GM12878 (cell line): ENCODE results near the gene INSIG1. TPM values are rescaled to one million over a fixed set of nuclear protein-coding genes. Genes with fewer than 3 reads are reported as not detected.

Source experiments
- ATAC-seq: fragments of 200-7000 bp; cut with Tn5 transposase; 3 replicates; pipeline ENCODE4 v1.9.1; 2020; ENCODE audit warnings: mild to moderate bottlenecking, moderate library complexity
- BruUV-seq: library from RNA; stranded (reverse); fragments of 400-500 nt; replicated peaks from 2 replicates; lab custom pipeline; 2021; lab: Mats Ljungman, UMichigan
- CTCF ChIA-PET: fragments of 300-600 bp; sonication (Branson Sonifier 250); formaldehyde crosslinking; extraction: SDS; loops from one replicate; lab custom pipeline; 2021; ENCODE audit warnings: inconsistent platforms; lab: Yijun Ruan, JAX
- POLR2A ChIA-PET: fragments of 350-600 bp; formaldehyde crosslinking; extraction: SDS; loops from one replicate; lab custom pipeline; 2021; ENCODE audit warnings: inconsistent platforms; lab: Charles Lee
- RAD21 ChIA-PET: fragments of 300-600 bp; sonication (Branson Sonifier 250); formaldehyde crosslinking; loops from one replicate; lab custom pipeline; 2023; ENCODE audit warnings: antibody characterized with exemption; ENCODE audit not compliant: unreplicated experiment; lab: Charles Lee
- SMC1A ChIA-PET: fragments of 300-600 bp; sonication (Branson Sonifier 250); formaldehyde crosslinking; loops from one replicate; lab custom pipeline; 2023; ENCODE audit not compliant: unreplicated experiment, uncharacterized antibody; lab: Charles Lee
- DNase-seq: peaks from one replicate; pipeline ENCODE4 v3.0.0-alpha.2; 2011; ENCODE audit warnings: low read depth, low spot score
- FAIRE-seq: peaks from 3 replicates; lab custom pipeline; 2011; peaks lifted over from hg19 to GRCh38; lab: Jason Lieb, UNC
- H2AFZ ChIP-seq: 2 replicates; pipeline ENCODE4 v1.6.0; 2011; ENCODE audit warnings: low read depth, low read length, control low read depth; ENCODE audit not compliant: control insufficient read depth
- H3K27ac ChIP-seq: 2 replicates; pipeline ENCODE4 v1.5.1; 2011; ENCODE audit warnings: control low read depth; ENCODE audit not compliant: control insufficient read depth, insufficient read depth
- H3K27me3 ChIP-seq, 2 experiments: replicated peaks in 1 of 2; 2 replicates each; pipeline versions ENCODE4 v1.6.0 to v1.6.1; 2011; ENCODE audit warnings: low read length in 1 of 2; ENCODE audit not compliant: control insufficient read depth in 2 of 2, insufficient read depth in 2 of 2
- H3K36me3 ChIP-seq, 2 experiments: 2 replicates each; pipeline ENCODE4 v1.5.1; 2011; ENCODE audit warnings: low read length in 1 of 2; ENCODE audit not compliant: control insufficient read depth in 2 of 2, insufficient read depth in 2 of 2
- H3K4me1 ChIP-seq: 2 replicates; pipeline ENCODE4 v1.6.1; 2011; ENCODE audit warnings: mild to moderate bottlenecking, low read length, moderate library complexity, mixed read lengths; ENCODE audit not compliant: control insufficient read depth, insufficient read depth
- H3K4me2 ChIP-seq: 2 replicates; pipeline ENCODE4 v1.6.0; 2011; ENCODE audit warnings: control low read depth; ENCODE audit not compliant: control insufficient read depth, insufficient read depth
- H3K4me3 ChIP-seq: fragments of 200-600 bp; sonication (generic); 2 replicates; pipeline ENCODE4 v1.5.1; 2016
- H3K79me2 ChIP-seq: 2 replicates; pipeline ENCODE4 v1.6.0; 2011; ENCODE audit warnings: low read length; ENCODE audit not compliant: control insufficient read depth, insufficient read depth
- H3K9ac ChIP-seq: 2 replicates; pipeline ENCODE4 v1.8.0; 2011; ENCODE audit warnings: low read length, control low read depth, mixed read lengths; ENCODE audit not compliant: control insufficient read depth, insufficient read depth
- H3K9me3 ChIP-seq: replicated peaks from 3 replicates; pipeline ENCODE4 v1.5.1; 2011; ENCODE audit warnings: mild to moderate bottlenecking, low read length; ENCODE audit not compliant: control insufficient read depth, insufficient read depth
- H4K20me1 ChIP-seq: 2 replicates; pipeline ENCODE4 v1.6.0; 2011; ENCODE audit not compliant: control insufficient read depth, insufficient read depth
- ETV6 ChIP-seq, 2 experiments: fragments of 450-650 bp in 1 of 2; IDR thresholded peaks in 1 of 2; conservative IDR thresholded peaks in 1 of 2; 2 replicates each; pipeline ENCODE4 v1.6.1; 2014; ENCODE audit warnings: antibody characterized with exemption in 1 of 2, borderline replicate concordance in 1 of 2, low read depth in 1 of 2, mild to moderate bottlenecking in 1 of 2, moderate library complexity in 1 of 2
- HDGF ChIP-seq: fragments of 450-650 bp; IDR thresholded peaks from 2 replicates; pipeline ENCODE4 v1.6.1; 2016; ENCODE audit warnings: antibody characterized with exemption
- MTA3 ChIP-seq: IDR thresholded peaks from 2 replicates; pipeline ENCODE4 v1.6.1; 2012; ENCODE audit warnings: low read length, inconsistent platforms, borderline replicate concordance
- NFIC ChIP-seq: IDR thresholded peaks from 2 replicates; pipeline ENCODE4 v1.6.1; 2012; ENCODE audit warnings: low read depth, mild to moderate bottlenecking, inconsistent platforms, low read length, moderate library complexity
- NFYA ChIP-seq: IDR thresholded peaks from 2 replicates; pipeline ENCODE4 v1.6.1; 2011; ENCODE audit warnings: low read depth, mild to moderate bottlenecking, low read length, improper control_type of control experiment, borderline replicate concordance
- RB1 ChIP-seq: fragments of 450-650 bp; formaldehyde crosslinking; IDR thresholded peaks from 2 replicates; pipeline ENCODE4 v1.6.1; 2017; ENCODE audit warnings: mild to moderate bottlenecking, borderline replicate concordance
- SP1 ChIP-seq: IDR thresholded peaks from one replicate; pipeline ENCODE4 v1.6.1; 2011; ENCODE audit warnings: low read depth, low read length
- TCF3 ChIP-seq: IDR thresholded peaks from 2 replicates; pipeline ENCODE4 v1.6.1; 2012; ENCODE audit warnings: low read depth, mild to moderate bottlenecking, low read length, borderline replicate concordance; ENCODE audit not compliant: insufficient read depth
- WRNIP1 ChIP-seq: IDR thresholded peaks from 2 replicates; pipeline ENCODE4 v1.6.1; 2011; ENCODE audit warnings: low read depth, low read length, improper control_type of control experiment, borderline replicate concordance
- ZNF384 ChIP-seq: IDR thresholded peaks from 2 replicates; pipeline ENCODE4 v1.6.1; 2012; ENCODE audit warnings: low read depth, mild to moderate bottlenecking, low read length, improper control_type of control experiment, borderline replicate concordance
- WGBS: methylation state at CpG from one replicate; pipeline ENCODE4 v1.1.6; 2016; ENCODE audit warnings: low lambda C conversion rate; ENCODE audit not compliant: insufficient replicate concordance, insufficient coverage; ENCODE audit errors: missing lambda C conversion rate; 5-methylcytosine and 5-hydroxymethylcytosine counted together
- in situ Hi-C: fragments of 300-500 bp; cut with MboI; formaldehyde crosslinking; loops from 9 replicates; pipeline ENCODE4 v1.14.3; 2018; ENCODE audit warnings: mixed read lengths
- intact Hi-C: fragments of 100-400 bp; cut with micrococcal nuclease; formaldehyde crosslinking; loops from one replicate; pipeline ENCODE4 v1.14.2; 2022; ENCODE audit not compliant: unreplicated experiment
- polyA plus RNA-seq, 11 experiments: library from polyadenylated mRNA; depleted of rRNA in 4 of 11; unstranded in 6 of 11; stranded (reverse) in 5 of 11; fragments of >200 nt; fragmentation: Nextera tagmentation in 4 of 11; fragmentation: Illumina TruSeq in 1 of 11; extraction: Ambion mirVana in 4 of 11; extraction: Trizol in 1 of 11; gene quantifications; 1 replicate in 1 of 11; 2 replicates in 10 of 11; pipeline versions ENCODE4 v1.2.1 to v1.2.3, GENCODE V29; 2011 to 2016; ENCODE audit warnings: inconsistent platforms in 2 of 11, missing spikeins in 2 of 11, low read depth in 1 of 11
- total RNA-seq, 4 experiments: library from RNA; depleted of rRNA in 3 of 4; stranded (reverse); fragments of >200 nt in 3 of 4; fragmentation: Illumina TruSeq in 1 of 4; extraction: Trizol in 1 of 4; gene quantifications; 2 replicates each; pipeline versions ENCODE4 v1.2.1 to v1.2.3, GENCODE V29; 2013 to 2021
- TF ChIP-seq, protein P1 (sequence below): IDR thresholded peaks from 2 replicates; pipeline ENCODE4 v1.6.1; 2012; ENCODE audit warnings: low read depth, low read length, improper control_type of control experiment

Gene INSIG1
- total and polyA plus RNA-seq, 10 of the 15 experiments (the other 5 are each of a cell fraction or from before 2014, with no cell fraction given) = 29.6 to 168 (median 91.1) TPM

DNA sequence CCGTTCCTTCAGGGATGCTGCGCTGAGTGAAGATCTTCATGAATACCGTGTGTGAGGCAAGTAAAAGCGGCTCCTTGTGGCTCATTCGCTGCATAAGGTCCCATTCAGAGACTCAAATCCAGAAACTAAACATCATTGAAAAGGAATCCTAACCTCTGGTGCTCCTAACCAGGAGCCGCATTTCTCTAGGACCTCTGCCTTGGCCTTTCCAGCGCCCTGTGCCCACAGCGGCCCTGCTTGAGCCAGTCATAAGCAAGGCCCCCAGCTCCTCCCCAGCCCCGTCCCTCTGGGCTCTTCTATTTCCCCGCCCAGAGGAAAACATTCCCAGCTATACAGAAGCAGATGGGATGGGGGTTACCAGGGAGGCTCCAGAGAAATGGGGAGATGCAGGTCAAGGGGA, 42.6 kb upstream of the INSIG1 start:
- H3K9me3 ChIP-seq = no peaks in the 10 kb centered on the region
- peaks cover 0 to 3% of the 10 kb centered on the region in 2 experiments; a peak in 2 of 4 replicates for H3K27me3 ChIP-seq
- H3K27ac ChIP-seq = no peak overlapping the region
- no peaks in the 10 kb centered on the region for H4K20me1 ChIP-seq
- ChIA-PET RAD21 (no interaction called here), SMC1A (no interaction called here), CTCF (no interaction called here), POLR2A (interaction anchor here (0.6 kb wide), 1 partner anchor 19 kb away, joined by 3 read pairs; no protein-coding TSS in a partner anchor)
- H3K9ac ChIP-seq = no peak overlapping the region
- TF ChIP-seq TCF3 = no peak
- TF ChIP-seq ETV6 (conservative IDR thresholded peaks at IDR 0.05 in 1 of 2, IDR thresholded peaks at IDR 0.05 in 1 of 2; ENCODE audit: borderline replicate concordance in 1 of 2, low read depth in 1 of 2) = no peak
- no peak for TF ChIP-seq ZNF384
- TF ChIP-seq SP1 = no peak
- no peak for TF ChIP-seq WRNIP1
- no peak for TF ChIP-seq NFIC
- TF ChIP-seq, protein P1, sequence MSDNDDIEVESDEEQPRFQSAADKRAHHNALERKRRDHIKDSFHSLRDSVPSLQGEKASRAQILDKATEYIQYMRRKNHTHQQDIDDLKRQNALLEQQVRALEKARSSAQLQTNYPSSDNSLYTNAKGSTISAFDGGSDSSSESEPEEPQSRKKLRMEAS = no peak
- no peak for TF ChIP-seq MTA3
- no peak for TF ChIP-seq HDGF
- TF ChIP-seq NFYA = no peak
- no peak for TF ChIP-seq RB1
- no peak for FAIRE-seq
- intact Hi-C loops (no loop called here), in situ Hi-C loops (no loop called here)
- no peak for ATAC-seq
- no peak overlapping the region for H3K4me2 ChIP-seq
- 72% methylated on average over 10 of the region's 10 CpGs for WGBS
- no peak overlapping the region for H2AFZ ChIP-seq
- no peak for DNase-seq
- no peaks in the 10 kb centered on the region for H3K79me2 ChIP-seq
- H3K4me1 ChIP-seq = no peaks in the 10 kb centered on the region
- H3K36me3 ChIP-seq = no peaks in the 10 kb centered on the region
- BruUV-seq = no TSS peak
- H3K4me3 ChIP-seq = no peak overlapping the region
